ENCODE results near the gene ANXA3. TPM values are rescaled to one million over a fixed set of nuclear protein-coding genes. Genes with fewer than 3 reads are reported as not detected.

Gene ANXA3
- total RNA-seq, 2 experiments from 2014 or later: not detected

DNA sequence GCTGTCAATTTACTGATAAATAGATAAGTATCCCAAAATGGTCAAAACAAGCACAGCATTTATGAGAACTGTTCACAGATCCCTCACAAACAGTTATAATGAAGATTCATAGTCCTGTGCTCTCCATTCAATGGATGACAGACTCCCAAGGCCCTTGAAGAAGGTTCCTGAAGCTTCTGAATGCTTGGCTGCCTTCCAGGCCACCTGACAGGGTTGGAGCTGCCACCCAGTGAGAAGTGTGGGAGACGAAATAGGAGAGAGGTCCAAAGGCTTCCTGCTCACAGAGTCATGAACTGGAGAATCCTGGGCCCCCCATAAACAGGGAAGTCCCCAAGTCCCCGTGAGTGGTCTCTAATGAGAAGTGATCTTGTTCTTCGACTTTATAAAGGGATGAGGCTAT, 26.0 kb upstream of the ANXA3 start:
- H3K4me1 Mint-ChIP-seq (ENCODE audit: low read depth): no peaks in the 10 kb centered on the region
- POLR2A ChIA-PET: no interaction called here
- CTCF ChIA-PET: no interaction called here
- DNase-seq: no peak
- intact Hi-C loops (cut with micrococcal nuclease): no loop called here
- H3K36me3 Mint-ChIP-seq: no peaks in the 10 kb centered on the region
- no peak overlapping the region for H3K4me3 Mint-ChIP-seq
- no peak overlapping the region for H3K27ac Mint-ChIP-seq
- H3K27me3 Mint-ChIP-seq: peaks cover 7% of the 10 kb centered on the region
- H3K9me3 Mint-ChIP-seq: no peaks in the 10 kb centered on the region

DNA sequence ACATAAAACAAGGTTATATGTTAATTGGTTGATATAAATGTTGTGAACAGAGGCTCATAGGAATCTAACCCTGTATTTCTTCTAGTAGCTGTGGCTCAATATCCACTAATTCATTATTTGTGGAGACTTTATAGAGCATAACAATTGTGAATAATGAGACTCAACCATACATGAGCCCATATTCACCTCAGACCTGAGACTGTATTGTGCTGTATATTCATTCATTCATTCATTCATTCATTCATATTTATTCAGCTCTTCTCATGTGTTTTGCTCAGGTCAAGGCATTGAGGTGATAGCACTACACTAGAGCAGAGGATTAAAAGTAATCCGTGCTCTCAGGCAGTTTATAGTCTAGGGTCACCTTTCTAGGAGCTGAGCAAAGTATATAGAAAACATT, 24.5 kb upstream of the ANXA3 start:
- Mint-ChIP-seq H3K4me1 (ENCODE audit: low read depth) (no peaks in the 10 kb centered on the region), H3K27ac (no peak overlapping the region), H3K27me3 (peaks cover 6% of the 10 kb centered on the region), H3K9me3 (no peaks in the 10 kb centered on the region), H3K4me3 (no peak overlapping the region), H3K36me3 (no peaks in the 10 kb centered on the region)
- DNase-seq: no peak
- intact Hi-C loops (cut with micrococcal nuclease): no loop called here
- ChIA-PET CTCF (no interaction called here), POLR2A (no interaction called here)

DNA sequence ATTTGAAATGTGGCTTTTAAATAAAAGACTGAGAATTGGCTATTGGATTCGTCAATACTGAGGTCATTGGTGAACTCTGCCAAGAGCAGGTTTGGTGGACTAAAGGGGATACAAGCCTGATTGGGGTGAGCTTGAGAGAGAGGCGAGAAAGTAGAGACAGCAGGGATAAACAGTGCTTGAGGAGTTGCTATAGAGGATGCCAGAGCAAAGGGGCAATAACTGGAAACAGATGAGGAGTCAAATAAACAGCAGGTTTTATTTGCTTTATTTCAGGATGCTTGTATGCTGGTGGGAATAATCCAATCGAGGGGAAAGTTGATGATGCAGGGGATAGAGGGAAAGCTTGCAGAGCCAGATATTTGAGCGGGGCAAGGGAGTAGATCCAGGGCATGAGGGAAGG, 24.0 kb upstream of the ANXA3 start:
- Mint-ChIP-seq H3K27ac (no peak overlapping the region), H3K4me1 (ENCODE audit: low read depth) (no peaks in the 10 kb centered on the region)
- intact Hi-C loops (cut with micrococcal nuclease): no loop called here

DNA sequence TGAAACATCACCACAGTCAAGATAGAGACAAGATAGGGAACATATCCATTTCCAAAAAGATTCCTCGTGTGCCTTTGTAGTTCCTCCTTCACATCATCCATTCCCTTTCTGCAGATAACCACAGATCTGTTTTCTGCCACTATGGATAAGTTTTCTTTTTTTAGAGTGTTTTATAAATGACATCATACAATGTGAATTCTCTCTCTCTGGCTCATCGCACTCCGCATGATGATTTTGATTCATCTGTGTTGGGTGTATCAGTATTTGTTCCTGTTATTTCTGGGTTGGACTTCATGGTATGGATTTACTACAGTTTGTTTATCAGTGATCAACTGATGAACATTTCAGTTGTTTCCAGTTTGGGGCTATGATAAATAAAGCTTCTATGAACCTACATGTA, 23.2 kb upstream of the ANXA3 start:
- CTCF ChIA-PET: no interaction called here
- no peak overlapping the region for H3K27ac Mint-ChIP-seq
- no peak overlapping the region for H3K4me3 Mint-ChIP-seq
- DNase-seq: no peak
- intact Hi-C loops (cut with micrococcal nuclease): no loop called here
- H3K9me3 Mint-ChIP-seq: no peaks in the 10 kb centered on the region
- POLR2A ChIA-PET: no interaction called here
- H3K4me1 Mint-ChIP-seq (ENCODE audit: low read depth): no peaks in the 10 kb centered on the region
- H3K36me3 Mint-ChIP-seq: no peaks in the 10 kb centered on the region
- H3K27me3 Mint-ChIP-seq: peaks cover 6% of the 10 kb centered on the region

More for the DNA sequence above, 24.0 kb upstream of the ANXA3 start:
- ChIA-PET POLR2A (no interaction called here), CTCF (no interaction called here)
- no peak for DNase-seq
- H3K36me3 Mint-ChIP-seq: no peaks in the 10 kb centered on the region
- no peaks in the 10 kb centered on the region for H3K9me3 Mint-ChIP-seq
- peaks cover 6% of the 10 kb centered on the region for H3K27me3 Mint-ChIP-seq
- H3K4me3 Mint-ChIP-seq: no peak overlapping the region

DNA sequence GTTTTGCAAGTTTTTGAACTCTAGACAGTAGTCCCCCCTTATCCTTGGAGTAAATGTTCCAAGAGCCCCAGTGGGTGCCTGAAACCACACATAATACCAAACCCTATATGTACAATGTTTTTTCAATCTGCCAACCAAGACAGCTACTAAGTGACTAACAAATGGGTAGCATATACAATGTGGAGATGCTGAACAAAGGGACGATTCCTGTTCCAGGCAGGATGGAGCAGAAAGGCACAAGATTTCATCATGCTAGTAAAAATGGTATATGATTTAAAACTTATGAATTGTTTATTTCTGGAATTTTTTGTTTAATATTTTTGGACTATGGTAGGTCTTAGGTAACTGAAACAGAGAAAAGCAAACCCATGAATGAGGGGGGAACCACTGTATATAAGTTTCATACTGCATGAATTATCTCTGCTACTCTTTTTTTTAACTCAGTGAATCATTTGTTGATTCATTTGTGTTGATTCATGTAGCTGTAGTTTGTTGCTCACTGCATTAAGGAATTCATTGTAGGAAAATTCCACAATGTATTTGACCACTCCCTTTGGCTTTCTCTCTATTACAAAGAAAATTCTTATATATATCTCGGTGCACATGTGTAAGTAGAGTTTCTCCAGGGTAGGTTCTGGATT, 21.9 kb upstream of the ANXA3 start:
- CTCF ChIA-PET: no interaction called here
- Mint-ChIP-seq H3K4me1 (ENCODE audit: low read depth) (no peaks in the 10 kb centered on the region), H3K27ac (no peak overlapping the region), H3K36me3 (no peaks in the 10 kb centered on the region), H3K27me3 (no peaks in the 10 kb centered on the region), H3K9me3 (no peaks in the 10 kb centered on the region), H3K4me3 (no peak overlapping the region)
- POLR2A ChIA-PET: no interaction called here
- no peak for DNase-seq
- intact Hi-C loops (cut with micrococcal nuclease): no loop called here

DNA sequence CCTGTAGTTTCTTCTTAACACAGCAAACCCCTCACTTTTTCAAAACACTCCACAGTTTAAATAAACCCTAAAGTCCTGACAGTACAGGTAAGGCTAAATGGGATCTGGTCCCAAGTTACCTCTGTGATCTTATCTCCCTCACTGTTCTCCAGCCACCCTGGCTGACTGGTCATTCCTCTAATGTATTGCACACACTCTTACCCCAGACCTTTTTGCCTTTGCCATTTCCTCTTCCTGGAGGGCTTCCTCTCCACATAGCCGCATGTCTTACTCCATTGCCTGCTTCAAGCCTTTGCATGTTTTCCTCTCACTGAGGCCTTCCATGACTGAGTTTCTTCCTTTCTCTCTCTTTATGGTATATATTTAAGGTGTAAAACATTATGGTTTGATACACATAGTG, 19.5 kb upstream of the ANXA3 start:
- H3K27ac Mint-ChIP-seq: no peak overlapping the region
- H3K4me3 Mint-ChIP-seq: no peak overlapping the region
- H3K4me1 Mint-ChIP-seq (ENCODE audit: low read depth): no peaks in the 10 kb centered on the region
- no peaks in the 10 kb centered on the region for H3K27me3 Mint-ChIP-seq
- DNase-seq: no peak
- intact Hi-C loops (cut with micrococcal nuclease): no loop called here
- no peaks in the 10 kb centered on the region for H3K36me3 Mint-ChIP-seq
- H3K9me3 Mint-ChIP-seq: no peaks in the 10 kb centered on the region
- ChIA-PET POLR2A (no interaction called here), CTCF (no interaction called here)

DNA sequence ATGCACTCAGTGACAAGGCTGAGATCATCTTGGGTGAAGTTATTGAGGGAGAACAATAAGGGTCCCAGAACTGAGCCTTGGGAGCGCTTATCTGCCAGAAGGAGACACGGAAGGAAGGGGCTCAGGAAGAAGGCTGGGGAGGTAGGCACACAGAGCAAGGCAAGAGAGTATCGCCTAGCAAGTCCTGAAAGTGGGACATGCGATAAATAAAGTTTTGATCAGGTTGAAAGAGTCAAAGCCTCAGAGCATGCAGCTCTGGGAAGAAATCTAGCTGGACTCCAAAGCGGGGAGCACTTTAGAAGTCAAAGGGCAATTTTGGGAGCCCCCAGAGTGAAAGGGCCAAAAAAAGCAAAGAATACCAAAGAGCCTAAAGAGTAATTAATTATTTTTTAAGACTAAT, 17.7 kb upstream of the ANXA3 start:
- CTCF ChIA-PET: no interaction called here
- DNase-seq: no peak
- H3K4me1 Mint-ChIP-seq (ENCODE audit: low read depth): no peaks in the 10 kb centered on the region
- H3K9me3 Mint-ChIP-seq: no peaks in the 10 kb centered on the region
- POLR2A ChIA-PET: no interaction called here
- H3K36me3 Mint-ChIP-seq: no peaks in the 10 kb centered on the region
- H3K27ac Mint-ChIP-seq: no peak overlapping the region
- intact Hi-C loops (cut with micrococcal nuclease): no loop called here
- H3K4me3 Mint-ChIP-seq: no peak overlapping the region
- peaks cover 5% of the 10 kb centered on the region for H3K27me3 Mint-ChIP-seq

DNA sequence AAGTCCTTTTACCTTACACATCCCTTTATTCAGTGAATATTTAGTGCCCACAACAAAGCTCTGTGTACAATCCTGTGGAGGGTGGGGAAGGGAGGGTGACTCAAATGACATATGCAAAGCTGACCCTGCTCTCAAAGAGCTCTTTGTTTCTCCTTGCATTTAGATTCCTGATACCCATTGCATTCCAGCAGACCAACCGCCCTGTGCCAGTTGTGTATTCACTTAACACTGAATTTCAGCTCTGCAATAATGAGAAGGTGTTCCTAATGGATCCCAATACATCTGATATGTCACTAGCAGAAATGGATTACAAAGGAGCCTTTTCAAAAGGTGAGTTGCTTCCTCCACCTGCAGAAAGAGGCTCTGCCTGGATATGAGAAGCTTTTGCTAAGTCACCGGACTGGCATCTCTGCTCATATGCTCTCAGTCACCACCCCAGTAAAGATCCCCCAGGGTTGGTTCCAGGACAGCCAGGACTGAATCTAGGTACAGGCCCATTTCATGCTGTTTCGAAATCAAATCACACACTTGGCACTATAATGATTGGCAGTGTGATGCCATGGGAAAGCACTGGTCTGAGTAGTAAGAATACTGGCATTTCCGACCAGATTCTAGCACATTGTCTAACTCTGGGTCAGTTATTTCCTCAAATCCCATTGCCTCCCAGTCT, 17.1 kb upstream of the ANXA3 start:
- H3K27me3 Mint-ChIP-seq: peaks cover 6% of the 10 kb centered on the region
- H3K4me1 Mint-ChIP-seq (ENCODE audit: low read depth): no peaks in the 10 kb centered on the region
- H3K36me3 Mint-ChIP-seq: no peaks in the 10 kb centered on the region
- ChIA-PET POLR2A (no interaction called here), CTCF (no interaction called here)
- no peak overlapping the region for H3K27ac Mint-ChIP-seq
- H3K9me3 Mint-ChIP-seq: no peaks in the 10 kb centered on the region
- H3K4me3 Mint-ChIP-seq: no peak overlapping the region
- intact Hi-C loops (cut with micrococcal nuclease): no loop called here
- DNase-seq: no peak

DNA sequence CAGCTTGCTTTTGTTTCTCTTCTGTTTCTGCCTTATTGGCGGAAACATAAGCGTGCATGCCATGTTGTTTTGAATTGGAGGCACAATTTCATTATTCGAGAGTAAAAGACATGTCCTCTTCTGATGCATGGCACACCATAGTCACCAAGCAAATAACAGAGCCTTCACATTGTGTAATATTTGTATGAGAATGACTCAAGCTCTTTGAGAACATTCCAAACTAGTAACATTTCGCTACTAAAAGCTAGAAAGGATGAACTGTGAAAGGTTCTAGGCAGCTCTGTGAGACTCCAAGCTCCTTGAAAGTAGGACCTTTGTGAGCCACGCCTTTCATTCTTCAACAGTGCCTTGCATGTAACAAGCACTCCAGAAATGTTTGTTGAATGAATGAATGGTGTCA, 9.2 kb upstream of the ANXA3 start:
- intact Hi-C loops (cut with micrococcal nuclease): no loop called here
- no peak overlapping the region for H3K27ac Mint-ChIP-seq
- H3K4me3 Mint-ChIP-seq: no peak overlapping the region
- POLR2A ChIA-PET: no interaction called here
- no peaks in the 10 kb centered on the region for H3K36me3 Mint-ChIP-seq
- peaks cover 8% of the 10 kb centered on the region for H3K4me1 Mint-ChIP-seq (ENCODE audit: low read depth)
- no peak for DNase-seq
- peaks cover 16% of the 10 kb centered on the region for H3K27me3 Mint-ChIP-seq
- CTCF ChIA-PET: interaction anchor here (0.6 kb wide), 1 partner anchor 166 kb away, joined by 3 read pairs; no protein-coding TSS in a partner anchor
- H3K9me3 Mint-ChIP-seq: no peaks in the 10 kb centered on the region

DNA sequence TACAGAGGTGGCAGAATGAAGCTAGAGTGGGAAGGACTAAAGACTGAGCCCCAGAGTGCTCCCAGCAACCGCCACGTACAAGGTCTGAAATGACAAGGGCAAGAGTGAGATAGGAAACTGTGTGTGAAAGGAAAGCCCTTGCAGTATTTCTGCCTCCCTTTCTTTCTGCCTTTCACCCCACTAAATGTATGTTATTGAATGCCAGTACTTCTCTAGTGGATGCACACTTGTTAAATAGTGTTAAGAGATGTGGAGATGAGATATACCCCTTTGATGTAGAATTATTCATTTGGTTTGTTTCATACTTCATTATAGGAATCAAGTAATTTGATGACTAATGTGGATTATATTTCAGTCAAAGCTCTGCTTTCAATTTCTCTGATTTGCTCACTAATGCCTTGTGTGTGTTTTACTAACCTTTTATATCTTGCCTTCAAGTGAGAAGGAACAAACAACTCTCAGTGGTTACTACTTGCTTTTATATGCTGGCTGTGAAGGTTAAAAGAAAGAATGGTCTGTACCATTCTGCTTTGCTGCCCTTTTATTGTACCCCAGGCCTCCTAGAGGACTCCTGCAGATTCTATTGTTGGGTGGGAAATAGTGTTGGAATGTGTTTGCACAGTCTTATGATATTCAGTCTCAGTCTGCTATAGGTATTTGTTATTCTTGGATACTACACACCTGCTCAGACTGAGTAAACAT, 8.0 kb upstream of the ANXA3 start:
- Mint-ChIP-seq H3K27ac (no peak overlapping the region), H3K4me3 (no peak overlapping the region), H3K9me3 (no peaks in the 10 kb centered on the region), H3K4me1 (ENCODE audit: low read depth) (peaks cover 8% of the 10 kb centered on the region), H3K27me3 (peaks cover 13% of the 10 kb centered on the region), H3K36me3 (no peaks in the 10 kb centered on the region)
- DNase-seq: no peak
- ChIA-PET POLR2A (no interaction called here), CTCF (no interaction called here)
- intact Hi-C loops (cut with micrococcal nuclease): no loop called here

DNA sequence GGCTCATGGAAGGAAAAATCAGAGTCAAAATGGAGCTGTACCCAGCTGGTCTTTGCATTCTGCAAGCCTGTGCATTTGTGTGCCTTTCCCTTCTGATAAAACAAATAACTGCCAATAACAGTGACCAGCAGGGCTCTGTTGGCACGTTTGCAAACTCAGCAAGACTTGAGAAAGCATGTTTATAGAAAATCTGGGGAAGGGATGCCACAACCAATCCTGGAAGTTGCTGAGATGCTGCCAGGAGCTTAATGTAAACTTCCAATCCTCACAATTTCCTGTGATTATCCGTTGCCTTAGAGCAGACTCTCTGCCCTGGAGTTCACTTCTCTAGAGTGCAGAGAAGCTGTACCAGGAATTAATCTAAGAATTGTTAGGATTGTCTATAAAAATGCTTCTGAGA, 6.9 kb upstream of the ANXA3 start:
- DNase-seq: no peak
- CTCF ChIA-PET: no interaction called here
- no peaks in the 10 kb centered on the region for H3K36me3 Mint-ChIP-seq
- H3K4me1 Mint-ChIP-seq (ENCODE audit: low read depth): peaks cover 8% of the 10 kb centered on the region
- peaks cover 10% of the 10 kb centered on the region for H3K27me3 Mint-ChIP-seq
- no peaks in the 10 kb centered on the region for H3K9me3 Mint-ChIP-seq
- no peak overlapping the region for H3K27ac Mint-ChIP-seq
- POLR2A ChIA-PET: no interaction called here
- intact Hi-C loops (cut with micrococcal nuclease): no loop called here
- no peak overlapping the region for H3K4me3 Mint-ChIP-seq

DNA sequence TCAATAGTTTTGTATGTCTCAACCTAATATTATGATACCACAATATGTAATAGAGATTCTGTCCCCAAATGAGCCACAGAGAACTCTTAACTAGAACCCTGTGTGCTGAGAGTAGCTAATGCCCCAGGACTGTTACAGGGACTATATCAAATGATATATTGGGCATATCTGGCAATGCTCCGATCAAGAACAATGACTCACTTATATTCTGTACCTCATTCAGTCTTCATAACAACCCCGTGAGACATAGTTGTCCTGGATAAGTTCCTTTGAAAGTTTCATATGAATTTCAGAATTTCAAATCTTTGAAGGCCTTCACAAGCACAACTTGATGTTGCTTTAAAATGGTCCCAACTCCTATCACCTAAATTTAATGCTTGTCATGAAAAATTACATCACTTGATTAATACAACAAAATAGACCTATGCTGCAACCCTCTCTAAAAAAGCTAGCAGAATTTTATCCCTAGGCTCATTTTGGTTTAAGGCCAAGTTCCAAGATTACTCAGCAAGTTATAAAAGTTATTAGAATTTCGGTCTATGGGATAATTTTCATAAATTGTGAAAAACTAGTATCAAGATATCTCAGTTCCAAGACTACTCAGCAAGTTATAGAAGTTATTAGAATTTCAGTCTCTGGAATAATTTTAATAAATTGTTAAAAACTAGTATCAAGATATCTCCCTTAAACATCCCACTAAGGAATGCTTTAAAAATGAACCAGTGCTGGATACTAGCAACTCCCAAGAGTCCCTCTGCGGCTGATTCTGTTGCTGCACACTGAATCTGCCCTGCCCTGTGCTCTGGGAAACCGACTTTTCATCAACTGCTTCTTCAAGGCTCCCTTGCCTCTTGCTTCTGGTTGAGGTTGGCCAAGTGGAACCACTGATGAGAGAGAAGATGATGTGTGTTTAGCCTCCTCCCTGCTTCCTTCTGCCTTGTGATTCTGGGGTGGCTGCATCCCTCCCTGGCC, 6.0 kb upstream of the ANXA3 start:
- H3K27ac Mint-ChIP-seq: no peak overlapping the region

More for the DNA sequence above, 6.0 kb upstream of the ANXA3 start:
- POLR2A ChIA-PET: no interaction called here
- Mint-ChIP-seq H3K4me3 (no peak overlapping the region), H3K4me1 (ENCODE audit: low read depth) (peaks cover 8% of the 10 kb centered on the region), H3K9me3 (no peaks in the 10 kb centered on the region), H3K36me3 (no peaks in the 10 kb centered on the region), H3K27me3 (peaks cover 16% of the 10 kb centered on the region)
- CTCF ChIA-PET: no interaction called here
- DNase-seq: no peak
- intact Hi-C loops (cut with micrococcal nuclease): no loop called here
